ENCODE measurements around the gene GAB2.

GAB2 gene

DNA sequence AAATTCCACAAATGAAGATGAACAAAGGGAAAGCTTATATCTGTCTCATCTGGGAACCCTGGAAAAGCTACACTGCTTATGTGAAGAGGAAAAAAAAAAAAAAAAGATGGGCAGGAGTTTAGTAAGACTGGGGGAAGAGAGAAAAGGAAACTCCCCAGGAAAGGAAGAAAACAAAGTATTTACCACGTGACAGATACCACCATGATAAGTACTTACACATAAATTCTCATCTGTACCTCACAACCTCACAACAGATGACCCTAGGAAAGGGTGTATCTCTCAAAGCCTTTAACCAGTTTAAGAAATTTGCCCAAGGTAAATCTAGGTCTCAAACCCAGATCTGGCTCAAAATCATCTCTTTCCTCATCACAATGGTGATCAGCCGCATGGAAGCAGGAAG is 77.1 kb downstream of the GAB2 start:
- DNase-seq = peak in 1 of 3 experiments; percentile 26

- no peak for DNase-seq
These were observed 77.7 kb downstream of the GAB2 start for GRCh38 chr11:78339945-78340344.

DNA sequence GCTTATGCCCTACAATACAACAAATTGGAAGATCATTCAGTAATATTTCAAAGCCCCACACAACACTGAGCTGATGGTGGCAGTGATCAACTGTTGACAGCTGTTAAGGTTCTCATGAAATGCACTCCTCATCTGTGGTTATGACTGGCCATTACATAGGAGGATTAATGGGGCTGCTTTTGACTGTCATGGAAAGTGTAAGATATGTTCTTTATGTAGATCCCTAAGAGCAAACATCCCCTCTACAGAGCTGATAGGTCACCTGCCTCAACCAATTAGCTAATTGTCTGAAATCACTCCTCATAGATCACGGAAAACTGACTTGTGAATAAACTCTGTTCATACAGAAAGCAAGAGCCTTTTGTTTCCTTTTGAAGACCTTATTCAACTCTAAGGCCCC is 78.1 kb downstream of the GAB2 start:
- DNase-seq = peak; percentile 46 to 97 (median 70)

DNA sequence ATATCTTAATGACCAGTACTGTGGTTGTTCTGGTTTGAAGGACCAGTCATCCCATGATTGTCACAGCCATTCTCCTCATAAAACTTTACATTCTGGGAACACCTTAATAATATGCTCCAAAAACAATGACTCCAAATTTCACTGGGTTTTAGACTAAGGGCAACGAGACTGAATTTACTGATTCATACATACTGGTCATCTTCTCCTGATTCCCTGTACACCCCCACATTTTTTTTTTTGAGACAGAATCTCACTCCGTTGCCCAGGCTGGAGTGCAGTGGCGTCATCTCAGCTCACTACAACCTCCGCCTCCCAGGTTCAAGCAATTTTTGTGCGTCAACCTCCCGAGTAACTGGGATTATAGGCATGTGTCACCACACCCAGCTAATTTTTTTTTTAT is 78.9 kb downstream of the GAB2 start:
- no peak for DNase-seq

DNA sequence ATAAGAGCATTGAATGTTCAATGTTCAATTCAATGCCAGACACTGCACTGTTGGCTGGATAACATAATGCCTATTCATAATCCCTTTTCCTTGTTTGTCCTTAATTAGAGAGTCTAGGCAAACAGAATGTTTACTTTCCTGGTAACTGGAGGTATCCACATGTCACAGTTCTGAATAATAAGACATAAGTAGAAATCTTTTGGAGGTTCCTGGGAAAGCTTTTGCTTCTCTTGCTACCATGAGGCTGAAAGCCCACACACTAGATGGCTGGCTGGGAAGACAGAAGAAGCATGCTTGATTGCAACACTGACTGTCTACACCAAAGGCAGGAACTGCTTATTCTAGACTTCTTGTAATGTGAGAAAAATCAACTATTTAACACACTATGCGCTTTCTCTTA is 79.5 kb downstream of the GAB2 start:
- peak in 2 of 3 experiments; percentile 27 to 48 for DNase-seq

- no peak for DNase-seq
These were observed 80.1 kb downstream of the GAB2 start for GRCh38 chr11:78337554-78337924.

DNA sequence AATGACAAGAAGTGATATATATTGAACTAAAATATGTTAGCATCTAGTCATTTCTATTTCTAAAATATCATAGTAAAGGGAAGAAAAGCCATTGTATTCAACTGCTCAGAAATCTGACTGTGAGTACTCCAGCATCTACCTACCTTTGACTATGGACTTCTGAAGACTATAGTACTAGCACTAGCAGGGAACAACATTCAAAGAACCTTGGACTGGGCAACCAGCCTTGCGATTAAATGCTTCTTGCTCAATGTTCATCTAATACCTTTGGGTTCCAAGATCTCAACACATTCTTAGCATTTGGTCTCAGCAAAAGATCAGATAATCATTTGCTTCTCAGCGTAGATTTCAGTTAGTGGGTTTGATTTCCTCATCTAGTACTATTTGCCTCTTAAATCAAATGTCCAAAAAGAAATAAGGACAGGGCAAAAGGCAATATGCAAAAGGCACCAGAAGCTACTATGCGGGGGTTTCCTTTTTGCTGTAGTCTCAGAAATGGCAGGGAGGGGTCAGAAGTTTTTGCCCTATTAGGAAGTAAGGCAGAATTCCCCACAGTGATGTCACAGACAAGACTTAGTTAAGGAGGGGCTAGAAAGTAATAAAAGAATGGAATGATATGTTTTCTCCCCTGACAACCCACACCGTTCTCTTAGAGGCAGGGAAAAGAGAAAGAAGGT is 80.6 kb downstream of the GAB2 start:
- no peak for DNase-seq

GRCh38 chr11:78334109-78334508 is 83.5 kb downstream of the GAB2 start:
- DNase-seq = no peak

- DNase-seq = no peak
These were observed 84.7 kb downstream of the GAB2 start for GRCh38 chr11:78332872-78333271.

DNA sequence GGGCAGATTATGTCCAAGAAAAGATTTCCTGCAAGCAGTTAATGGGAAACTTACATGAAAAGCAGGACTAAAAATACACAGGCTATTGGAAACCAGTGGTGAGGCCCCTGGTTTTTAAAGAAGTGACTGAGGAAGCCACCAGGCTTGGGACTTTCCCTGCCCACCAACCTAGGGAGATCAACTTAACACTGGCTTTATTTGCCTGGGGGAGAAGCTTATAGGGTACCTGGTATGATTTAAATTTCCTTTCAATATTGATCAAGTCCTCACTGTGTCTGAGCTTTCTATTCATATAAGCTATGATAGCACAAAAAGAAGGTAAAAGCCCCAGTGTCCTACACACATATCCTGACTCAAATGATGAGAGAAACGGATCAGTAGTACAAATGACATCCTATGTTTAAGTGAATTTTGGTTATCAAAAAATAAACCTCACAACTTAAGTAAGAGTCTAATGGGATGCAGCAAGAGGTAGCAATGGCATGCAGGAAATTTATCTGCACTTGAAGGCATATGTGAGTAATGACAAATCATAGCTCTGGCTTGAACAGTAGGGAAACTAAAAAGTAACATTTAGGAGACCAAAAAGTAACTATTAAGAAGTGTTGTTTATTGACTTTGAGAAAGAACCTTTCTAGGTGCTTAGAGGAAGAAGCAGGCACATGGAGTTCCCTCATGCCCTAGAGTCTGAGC is 85.3 kb downstream of the GAB2 start:
- DNase-seq = no peak

DNA sequence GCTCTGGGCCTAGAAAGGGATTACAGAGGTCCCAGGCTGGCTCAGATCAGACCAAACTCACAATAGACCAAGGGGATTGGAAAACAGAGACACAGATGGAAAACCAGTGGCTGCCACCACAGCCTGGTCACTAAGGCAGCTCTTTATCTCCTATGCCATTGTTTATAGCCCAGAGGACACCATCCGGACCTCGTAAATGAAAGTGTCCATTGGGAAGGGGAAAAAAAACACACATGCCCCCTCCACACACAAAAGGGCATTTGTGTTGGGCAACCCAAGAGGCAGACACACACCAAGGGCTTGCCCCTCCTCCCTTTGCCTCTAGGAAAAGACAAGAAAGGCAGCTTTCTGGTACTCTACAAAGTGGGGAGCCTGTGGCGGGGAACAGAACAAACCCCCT is 85.9 kb downstream of the GAB2 start:
- DNase-seq = no peak

- DNase-seq = no peak
These were observed 87.3 kb downstream of the GAB2 start for GRCh38 chr11:78330361-78330760.

GRCh38 chr11:78327945-78328344 is 89.7 kb downstream of the GAB2 start:
- no peak for DNase-seq

- DNase-seq = no peak
These were observed 92.3 kb downstream of the GAB2 start for GRCh38 chr11:78325274-78325781.

DNA sequence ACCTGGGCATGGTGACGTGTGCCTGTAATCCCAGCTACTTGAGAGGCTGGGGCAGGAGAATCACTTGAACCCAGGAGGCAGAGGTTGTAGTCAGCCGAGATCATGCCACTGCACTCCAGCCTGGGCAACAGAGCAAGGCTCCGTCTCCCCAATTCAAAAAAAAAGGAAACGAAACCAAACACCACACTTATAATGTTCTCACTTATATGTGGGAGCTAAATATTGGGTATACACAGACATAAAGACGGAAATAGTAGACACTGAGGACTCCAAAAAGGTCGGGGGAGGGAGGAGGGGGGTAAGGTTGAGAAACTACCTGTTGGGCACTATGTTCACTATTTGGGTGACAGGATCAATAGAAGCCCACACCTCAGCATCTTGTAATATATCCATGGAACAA is 94.3 kb downstream of the GAB2 start:
- DNase-seq = no peak

DNA sequence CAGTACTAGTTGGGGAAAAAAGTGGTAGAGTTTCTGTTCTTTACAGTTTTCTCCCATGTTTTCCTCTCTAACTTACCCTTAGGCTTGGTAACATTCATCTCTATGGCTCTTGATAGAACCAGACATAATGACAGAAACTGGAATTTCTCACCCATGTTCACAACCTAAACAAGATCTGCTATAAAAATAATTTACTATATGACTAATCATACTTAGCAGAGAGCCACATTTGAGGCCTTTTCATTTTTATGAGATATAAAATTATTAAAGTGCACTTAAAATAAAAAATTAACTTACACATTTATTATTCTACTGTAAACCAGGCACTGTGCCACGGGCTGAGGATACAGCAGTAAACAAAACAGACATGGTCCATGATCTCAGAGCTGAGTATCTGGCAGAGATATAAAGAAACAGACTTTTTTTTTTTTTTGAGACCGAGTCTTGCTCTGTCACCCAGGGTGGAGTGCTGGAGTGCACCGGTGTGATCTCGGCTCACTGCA is 98.1 kb downstream of the GAB2 start:
- no peak for DNase-seq

- DNase-seq = peak in 1 of 3 experiments; percentile 36
These were observed 99.1 kb downstream of the GAB2 start for GRCh38 chr11:78318321-78319114.

DNA sequence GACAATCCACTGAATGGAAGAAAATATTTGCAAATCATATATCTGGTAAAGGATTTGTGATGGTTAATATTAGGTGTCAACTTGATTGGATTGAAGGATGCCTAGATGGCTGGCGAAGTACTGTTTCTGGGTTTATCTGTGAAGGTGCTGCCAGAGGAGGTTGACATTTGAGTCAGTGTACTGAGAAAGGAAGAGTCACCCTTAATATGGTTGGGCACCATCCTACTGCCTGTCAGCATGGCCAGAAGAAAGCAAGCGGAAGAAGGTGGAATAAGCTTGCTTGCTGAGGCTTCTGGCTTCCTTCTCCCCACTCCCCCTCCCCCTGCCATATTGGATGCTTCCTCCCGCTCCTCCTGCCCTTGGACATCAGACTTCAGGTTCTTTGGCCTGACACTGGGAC is 101.9 kb downstream of the GAB2 start:
- no peak for DNase-seq

- no peak for DNase-seq
These were observed 102.9 kb downstream of the GAB2 start for GRCh38 chr11:78314762-78315161.

GRCh38 chr11:78313898-78314297 is 103.7 kb downstream of the GAB2 start:
- no peak for DNase-seq

DNA sequence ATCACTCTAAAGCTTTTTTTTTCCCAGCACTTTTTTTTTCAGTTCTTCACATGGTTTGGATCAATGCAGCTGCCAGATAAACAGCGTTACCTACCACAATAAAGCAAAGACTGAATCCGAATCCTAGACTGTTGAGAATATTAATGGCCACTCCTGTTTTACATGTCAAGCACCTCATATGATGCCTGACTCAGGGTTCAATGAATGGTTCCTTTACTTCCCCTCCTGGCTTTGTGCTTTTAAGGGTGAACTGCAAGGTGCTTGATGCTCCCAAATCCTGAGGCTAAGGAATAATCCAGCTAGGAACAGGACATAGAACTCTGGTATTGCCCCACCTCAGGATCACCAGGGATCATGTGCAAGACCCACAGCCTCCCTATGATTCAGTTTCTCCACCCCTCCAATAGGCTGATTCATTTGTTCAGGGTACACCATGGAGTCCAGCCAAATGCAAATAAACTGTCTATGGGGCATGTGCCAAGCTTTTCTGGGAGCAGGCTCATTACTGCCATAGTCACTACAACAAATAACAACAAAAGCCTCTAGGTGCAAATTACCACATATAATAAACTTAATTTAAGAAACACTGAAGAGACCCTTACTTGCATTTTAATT is 104.3 kb downstream of the GAB2 start:
- DNase-seq = no peak

DNA sequence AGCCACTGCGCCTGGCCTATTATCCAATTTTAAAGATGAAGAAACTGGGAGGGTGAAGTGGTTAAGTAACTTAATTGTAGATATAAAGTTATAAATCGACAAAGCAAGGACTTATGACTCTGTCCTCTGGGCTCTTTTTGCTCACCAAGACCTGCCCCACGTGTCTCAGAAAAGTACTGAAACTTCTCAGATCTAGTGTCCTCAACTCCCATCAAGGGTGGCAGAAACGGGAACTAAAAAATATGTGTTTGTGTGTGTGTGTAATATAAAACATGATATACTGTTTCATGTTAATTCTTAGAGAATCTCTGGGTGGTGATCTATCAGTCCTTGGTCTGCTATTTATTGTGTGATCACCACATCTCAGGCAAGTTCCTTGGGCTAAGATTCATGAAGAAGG is 104.9 kb downstream of the GAB2 start:
- no peak for DNase-seq

DNA sequence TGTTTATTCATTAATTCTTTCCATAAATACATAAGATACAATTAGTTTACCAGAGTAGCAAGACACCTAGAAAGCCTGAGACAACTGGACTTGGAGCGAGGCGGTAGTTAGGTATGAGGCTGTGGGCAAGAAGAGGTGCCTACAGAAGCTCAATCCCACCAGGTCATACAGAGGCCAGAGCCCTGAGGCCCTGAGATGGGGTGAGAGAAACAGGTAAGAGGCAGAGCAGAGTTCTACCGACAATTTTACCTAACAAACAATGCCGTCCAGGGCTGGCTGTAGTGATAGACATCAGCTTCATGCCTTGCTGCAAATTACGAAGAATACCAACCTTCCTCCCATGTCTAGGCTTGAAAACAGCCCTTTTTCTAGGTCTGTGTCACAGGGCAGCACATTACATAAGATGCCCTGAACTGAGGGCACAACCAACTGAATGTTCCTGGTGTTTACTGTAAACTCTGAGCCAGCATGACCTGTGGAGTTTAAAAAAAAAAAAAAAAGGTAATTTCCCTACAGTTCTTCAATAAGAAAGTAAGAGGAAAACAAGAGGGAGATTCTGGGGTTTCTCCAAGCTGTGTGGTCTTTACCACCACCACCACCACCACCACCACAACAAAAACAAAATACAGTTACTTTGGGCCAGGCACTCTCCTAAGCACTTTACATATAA is 105.8 kb downstream of the GAB2 start:
- DNase-seq = no peak

Measured in NCI-H1417 (cell line).